ENCODE measurements around the gene FGF2. TPM values are rescaled to one million over a fixed set of nuclear protein-coding genes. Genes with fewer than 3 reads are reported as not detected.
"Not testable (repeated sequence)": the region's sequence is repeated elsewhere in the genome, so short reads cannot be mapped to it uniquely, and the experiment has no call there.

The FGF2 gene
- total RNA-seq, 1 donor from 2014 or later, result 8.1 TPM

DNA sequence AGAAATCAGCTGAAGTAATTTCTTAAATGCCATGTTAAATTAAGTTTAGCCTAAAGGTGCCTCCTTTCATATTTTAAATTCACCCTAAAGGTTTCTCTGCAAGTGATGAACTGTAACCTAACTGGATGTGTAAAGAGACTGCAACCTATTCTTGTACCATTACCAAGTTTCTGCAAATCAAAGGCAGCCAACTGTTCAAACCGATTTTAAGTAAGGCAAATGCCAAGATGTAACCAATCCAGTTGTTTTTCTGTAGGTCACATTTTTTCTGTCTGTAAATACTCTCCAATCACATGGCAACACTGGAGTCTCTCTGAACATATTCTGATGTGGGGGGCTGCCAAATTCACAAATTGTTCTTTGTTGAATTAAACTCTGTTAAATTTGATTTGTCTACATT, 42.4 kb upstream of the FGF2 start:
- intact Hi-C loops (cut with DNase I), result no loop called here
- no peak for ATAC-seq
- Histone ChIP-seq H3K4me3 (no peak overlapping the region), H3K4me1 (peaks cover 10% of the 10 kb centered on the region), H3K27ac (no peak overlapping the region), H3K9me3 (no peaks in the 10 kb centered on the region), H3K36me3 (no peaks in the 10 kb centered on the region), H3K27me3 (ENCODE audit: low read depth) (no peaks in the 10 kb centered on the region)
- TF ChIP-seq, protein P1, sequence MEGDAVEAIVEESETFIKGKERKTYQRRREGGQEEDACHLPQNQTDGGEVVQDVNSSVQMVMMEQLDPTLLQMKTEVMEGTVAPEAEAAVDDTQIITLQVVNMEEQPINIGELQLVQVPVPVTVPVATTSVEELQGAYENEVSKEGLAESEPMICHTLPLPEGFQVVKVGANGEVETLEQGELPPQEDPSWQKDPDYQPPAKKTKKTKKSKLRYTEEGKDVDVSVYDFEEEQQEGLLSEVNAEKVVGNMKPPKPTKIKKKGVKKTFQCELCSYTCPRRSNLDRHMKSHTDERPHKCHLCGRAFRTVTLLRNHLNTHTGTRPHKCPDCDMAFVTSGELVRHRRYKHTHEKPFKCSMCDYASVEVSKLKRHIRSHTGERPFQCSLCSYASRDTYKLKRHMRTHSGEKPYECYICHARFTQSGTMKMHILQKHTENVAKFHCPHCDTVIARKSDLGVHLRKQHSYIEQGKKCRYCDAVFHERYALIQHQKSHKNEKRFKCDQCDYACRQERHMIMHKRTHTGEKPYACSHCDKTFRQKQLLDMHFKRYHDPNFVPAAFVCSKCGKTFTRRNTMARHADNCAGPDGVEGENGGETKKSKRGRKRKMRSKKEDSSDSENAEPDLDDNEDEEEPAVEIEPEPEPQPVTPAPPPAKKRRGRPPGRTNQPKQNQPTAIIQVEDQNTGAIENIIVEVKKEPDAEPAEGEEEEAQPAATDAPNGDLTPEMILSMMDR (IDR thresholded peaks at IDR 0.05), result no peak
- DNase-seq, result no peak

DNA sequence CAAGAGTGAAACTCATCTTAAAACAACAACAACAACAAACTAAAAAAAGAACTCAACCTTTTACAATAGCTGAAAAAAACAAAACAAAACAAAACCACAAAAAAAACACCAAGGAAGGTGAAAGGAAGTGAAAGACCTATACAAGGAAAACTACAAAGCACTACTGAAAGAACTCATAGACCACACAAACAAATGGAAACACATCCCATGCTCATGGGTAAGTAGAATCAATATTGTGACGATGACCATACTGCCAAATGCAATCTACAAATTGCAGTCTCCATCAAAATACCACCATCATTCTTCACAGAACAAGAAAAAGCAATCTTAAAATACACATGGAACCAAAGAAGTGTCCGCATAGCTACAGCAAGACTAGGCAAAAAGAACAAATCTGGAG, 41.5 kb upstream of the FGF2 start:
- Histone ChIP-seq H3K9me3 (no peaks in the 10 kb centered on the region), H3K27ac (no peak overlapping the region), H3K4me1 (peaks cover 10% of the 10 kb centered on the region), H3K4me3 (no peak overlapping the region), H3K27me3 (ENCODE audit: low read depth) (no peaks in the 10 kb centered on the region), H3K36me3 (no peaks in the 10 kb centered on the region)
- intact Hi-C loops (cut with DNase I), result no loop called here
- TF ChIP-seq, protein P1 (IDR thresholded peaks at IDR 0.05), result no peak
- no peak for DNase-seq
- ATAC-seq, result no peak

- peaks cover 10% of the 10 kb centered on the region for H3K4me1 ChIP-seq
- intact Hi-C loops (cut with DNase I); H3K27me3 ChIP-seq (ENCODE audit: low read depth); H3K27ac ChIP-seq; H3K4me3 ChIP-seq; DNase-seq; H3K9me3 ChIP-seq; H3K36me3 ChIP-seq; ATAC-seq: not testable (repeated sequence)
These were observed 40.3 kb upstream of the FGF2 start for GRCh38 chr4:122786296-122786695.

GRCh38 chr4:122786920-122787319, 39.7 kb upstream of the FGF2 start:
- peaks cover 10% of the 10 kb centered on the region for H3K4me1 ChIP-seq
- H3K27ac ChIP-seq; DNase-seq; intact Hi-C loops (cut with DNase I); H3K4me3 ChIP-seq; ATAC-seq; H3K9me3 ChIP-seq; H3K36me3 ChIP-seq; H3K27me3 ChIP-seq (ENCODE audit: low read depth): not testable (repeated sequence)

DNA sequence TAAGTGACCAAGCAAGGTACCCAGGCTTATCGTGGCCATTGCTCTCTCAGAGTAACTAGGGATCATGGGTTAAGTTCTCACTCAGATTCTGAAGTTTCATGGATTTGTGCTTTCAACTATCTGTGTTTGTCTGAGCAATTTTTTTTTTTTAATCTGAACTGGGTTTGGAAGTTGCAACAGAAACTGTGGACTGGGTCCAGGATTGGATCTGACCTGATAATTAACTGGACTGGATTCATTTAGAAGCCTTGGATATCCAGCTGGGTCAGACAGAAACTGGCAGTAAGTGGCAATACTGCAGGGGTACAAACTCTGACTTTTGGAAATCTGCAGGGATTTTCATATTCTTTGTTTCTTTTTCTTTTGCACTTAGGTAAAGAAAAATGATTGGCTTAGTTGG, 38.7 kb upstream of the FGF2 start:
- H3K4me3 ChIP-seq, result no peak overlapping the region

DNA sequence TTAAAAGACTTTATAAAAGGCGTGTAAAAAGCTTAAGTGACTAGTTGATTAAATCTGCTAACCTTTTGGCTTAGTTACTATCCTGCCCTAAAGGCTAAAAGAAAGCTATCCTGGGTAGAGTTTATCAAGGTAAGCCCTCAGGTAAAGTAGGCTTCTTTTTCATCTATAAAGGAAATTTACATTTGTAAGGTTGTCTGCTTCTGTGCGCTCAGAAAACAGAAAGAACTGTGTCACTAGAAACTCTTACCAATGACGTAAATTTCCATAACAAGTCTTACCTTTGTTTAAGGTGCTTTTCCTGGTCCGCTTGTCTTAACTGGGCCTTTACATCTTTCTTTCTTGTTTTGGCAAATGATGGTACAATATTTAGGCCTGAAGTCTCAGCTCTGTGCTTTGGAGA, 37.7 kb upstream of the FGF2 start:
- DNase-seq (no peak), ATAC-seq (no peak)
- TF ChIP-seq, protein P1 (IDR thresholded peaks at IDR 0.05), result no peak
- Histone ChIP-seq H3K27ac (no peak overlapping the region), H3K4me1 (peaks cover 3% of the 10 kb centered on the region), H3K36me3 (no peaks in the 10 kb centered on the region), H3K27me3 (ENCODE audit: low read depth) (no peaks in the 10 kb centered on the region), H3K9me3 (no peaks in the 10 kb centered on the region), H3K4me3 (no peak overlapping the region)
- intact Hi-C loops (cut with DNase I), result no loop called here

More for the DNA sequence above, 38.7 kb upstream of the FGF2 start:
- Histone ChIP-seq H3K27ac (no peak overlapping the region), H3K9me3 (no peaks in the 10 kb centered on the region), H3K27me3 (ENCODE audit: low read depth) (no peaks in the 10 kb centered on the region), H3K36me3 (no peaks in the 10 kb centered on the region), H3K4me1 (peaks cover 10% of the 10 kb centered on the region)
- intact Hi-C loops (cut with DNase I), result no loop called here
- TF ChIP-seq, protein P1 (IDR thresholded peaks at IDR 0.05), result no peak
- ATAC-seq, result no peak
- no peak for DNase-seq

DNA sequence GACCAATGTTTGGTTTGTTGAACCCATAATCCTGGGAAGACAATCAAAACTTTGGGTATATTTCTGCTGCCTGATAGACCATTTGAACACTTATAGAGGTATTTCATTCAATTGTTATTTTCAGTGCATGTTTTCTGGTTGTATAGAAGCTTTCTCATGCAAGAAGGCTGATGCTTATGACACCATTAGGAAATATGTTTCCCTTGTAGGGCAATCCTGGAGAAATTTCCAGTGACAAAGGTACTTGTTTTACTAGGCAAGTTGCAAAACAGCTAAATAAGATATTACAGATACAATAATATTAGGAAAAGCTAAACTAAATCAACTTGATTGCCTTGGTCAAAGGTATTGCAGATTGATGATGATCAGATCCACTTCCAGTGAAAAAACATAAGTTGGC, 32.8 kb upstream of the FGF2 start:
- H3K4me3 ChIP-seq, result no peak overlapping the region
- no peaks in the 10 kb centered on the region for H3K9me3 ChIP-seq
- no peaks in the 10 kb centered on the region for H3K27me3 ChIP-seq (ENCODE audit: low read depth)
- TF ChIP-seq, protein P1 (IDR thresholded peaks at IDR 0.05), result no peak
- no peak for ATAC-seq
- no peak overlapping the region for H3K27ac ChIP-seq
- no peaks in the 10 kb centered on the region for H3K4me1 ChIP-seq
- no peaks in the 10 kb centered on the region for H3K36me3 ChIP-seq
- intact Hi-C loops (cut with DNase I), result no loop called here
- no peak for DNase-seq
